ENCODE data around the gene DNAH8.

DNA sequence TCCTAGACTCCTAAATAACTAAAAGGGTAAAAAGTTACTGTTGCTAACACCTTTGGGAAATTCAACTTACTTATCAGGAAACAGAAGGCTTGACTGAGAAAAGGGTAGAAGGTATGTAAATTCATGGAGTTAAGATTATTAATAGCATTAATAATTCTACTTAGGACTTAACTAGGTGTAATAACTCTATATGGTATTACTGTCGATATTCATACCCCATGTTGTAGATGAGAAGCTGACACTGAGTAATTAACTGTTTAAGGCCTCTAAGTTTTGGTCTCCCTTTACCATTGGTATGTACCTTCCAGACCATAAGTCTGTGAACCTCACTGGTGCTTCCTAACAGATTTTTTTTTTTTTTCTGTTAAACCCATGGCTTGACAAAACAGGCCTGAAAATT is 27.6 kb upstream of the DNAH8 start:
- TF ChIP-seq, protein P1, sequence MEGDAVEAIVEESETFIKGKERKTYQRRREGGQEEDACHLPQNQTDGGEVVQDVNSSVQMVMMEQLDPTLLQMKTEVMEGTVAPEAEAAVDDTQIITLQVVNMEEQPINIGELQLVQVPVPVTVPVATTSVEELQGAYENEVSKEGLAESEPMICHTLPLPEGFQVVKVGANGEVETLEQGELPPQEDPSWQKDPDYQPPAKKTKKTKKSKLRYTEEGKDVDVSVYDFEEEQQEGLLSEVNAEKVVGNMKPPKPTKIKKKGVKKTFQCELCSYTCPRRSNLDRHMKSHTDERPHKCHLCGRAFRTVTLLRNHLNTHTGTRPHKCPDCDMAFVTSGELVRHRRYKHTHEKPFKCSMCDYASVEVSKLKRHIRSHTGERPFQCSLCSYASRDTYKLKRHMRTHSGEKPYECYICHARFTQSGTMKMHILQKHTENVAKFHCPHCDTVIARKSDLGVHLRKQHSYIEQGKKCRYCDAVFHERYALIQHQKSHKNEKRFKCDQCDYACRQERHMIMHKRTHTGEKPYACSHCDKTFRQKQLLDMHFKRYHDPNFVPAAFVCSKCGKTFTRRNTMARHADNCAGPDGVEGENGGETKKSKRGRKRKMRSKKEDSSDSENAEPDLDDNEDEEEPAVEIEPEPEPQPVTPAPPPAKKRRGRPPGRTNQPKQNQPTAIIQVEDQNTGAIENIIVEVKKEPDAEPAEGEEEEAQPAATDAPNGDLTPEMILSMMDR (IDR thresholded peaks at IDR 0.05): no peak
- no peak for TF ChIP-seq POLR2AphosphoS5 (IDR thresholded peaks at IDR 0.05)
- TF ChIP-seq EP300 (IDR thresholded peaks at IDR 0.05): no peak
- TF ChIP-seq POLR2A (IDR thresholded peaks at IDR 0.05): no peak

Data from sigmoid colon (tissue), 4 donors.